Left colon (tissue), 2 donors: Measurements from ENCODE around the gene TRAK1. TPM values are rescaled to one million over a fixed set of nuclear protein-coding genes. Genes with fewer than 3 reads are reported as not detected.

ENCODE experiments used
- ATAC-seq: fragments of 200-7000 bp; cut with Tn5 transposase; one replicate; pipeline ENCODE4 v1.9.1; 2020; ENCODE audit warnings: mild to moderate bottlenecking, moderate library complexity
- DNase-seq, 2 donors: peaks; one replicate each; pipeline ENCODE4 v3.0.0-alpha.2; 2020
- intact Hi-C, 2 donors: fragments of 100-400 bp; cut with DNase I in 1 of 2; cut with micrococcal nuclease in 1 of 2; formaldehyde crosslinking; loops; one replicate each; pipeline versions ENCODE4 v1.11.2 to v1.14.0; 2022; cut with DNase I, micrococcal nuclease
- total RNA-seq, 2 donors: library from RNA; stranded (reverse); fragmentation: NEBNext Ultra II Directional; extraction: Animal tissue kit (Norgen Biotek cat#: 25700); gene quantifications; one replicate each; pipeline ENCODE4 v1.2.1, GENCODE V29; 2021
- donor health status: DM: no; HTN: no; CAD: no.
- donor health status: DM: yes; HTN: yes; CAD: no.

Gene TRAK1
- total RNA-seq, 2 donors from 2014 or later: 81.2 to 91.6 TPM

DNA sequence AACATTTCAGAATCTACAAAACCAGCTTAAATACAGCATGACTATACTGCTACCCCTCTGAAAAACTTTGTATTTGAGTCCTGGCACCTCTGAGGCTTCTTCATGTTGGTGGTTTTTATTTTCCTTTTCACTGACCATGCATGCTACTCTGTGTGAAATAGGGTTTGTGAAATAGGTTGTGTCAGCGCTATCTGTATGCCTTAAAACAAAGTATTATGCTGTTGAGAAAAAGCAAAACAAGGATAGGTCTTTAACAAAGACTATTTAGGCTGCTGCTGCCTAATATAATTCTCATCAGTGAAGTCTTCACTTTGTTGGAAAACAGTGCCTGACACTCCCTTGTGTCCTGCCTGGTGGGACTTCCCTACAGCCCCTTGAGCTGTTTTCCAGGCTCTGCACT is 28.7 kb upstream of the TRAK1 start:
- DNase-seq: no peak
- intact Hi-C loops: no loop called here

DNA sequence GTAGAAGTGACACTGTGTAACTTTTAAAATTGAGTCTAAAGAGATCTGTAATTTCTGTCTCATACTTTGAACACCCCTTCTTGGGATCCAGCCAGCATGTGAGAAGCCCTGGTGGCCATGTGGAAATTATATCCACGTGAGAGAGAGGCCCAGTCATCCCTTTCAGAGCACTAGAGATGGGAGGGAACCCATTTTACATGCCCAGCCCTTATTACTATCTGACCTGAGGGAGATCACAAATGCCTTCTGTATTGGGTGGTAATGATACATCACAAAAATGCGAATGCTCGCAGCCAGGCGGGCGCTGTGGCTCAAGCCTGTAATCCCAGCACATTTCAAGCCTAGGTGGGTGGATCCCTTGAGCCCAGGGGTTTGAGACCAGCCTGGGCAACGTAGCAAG is 27.3 kb upstream of the TRAK1 start:
- ATAC-seq: no peak
- intact Hi-C loops: no loop called here
- no peak for DNase-seq

More for the DNA sequence above, 28.7 kb upstream of the TRAK1 start:
- no peak for ATAC-seq

DNA sequence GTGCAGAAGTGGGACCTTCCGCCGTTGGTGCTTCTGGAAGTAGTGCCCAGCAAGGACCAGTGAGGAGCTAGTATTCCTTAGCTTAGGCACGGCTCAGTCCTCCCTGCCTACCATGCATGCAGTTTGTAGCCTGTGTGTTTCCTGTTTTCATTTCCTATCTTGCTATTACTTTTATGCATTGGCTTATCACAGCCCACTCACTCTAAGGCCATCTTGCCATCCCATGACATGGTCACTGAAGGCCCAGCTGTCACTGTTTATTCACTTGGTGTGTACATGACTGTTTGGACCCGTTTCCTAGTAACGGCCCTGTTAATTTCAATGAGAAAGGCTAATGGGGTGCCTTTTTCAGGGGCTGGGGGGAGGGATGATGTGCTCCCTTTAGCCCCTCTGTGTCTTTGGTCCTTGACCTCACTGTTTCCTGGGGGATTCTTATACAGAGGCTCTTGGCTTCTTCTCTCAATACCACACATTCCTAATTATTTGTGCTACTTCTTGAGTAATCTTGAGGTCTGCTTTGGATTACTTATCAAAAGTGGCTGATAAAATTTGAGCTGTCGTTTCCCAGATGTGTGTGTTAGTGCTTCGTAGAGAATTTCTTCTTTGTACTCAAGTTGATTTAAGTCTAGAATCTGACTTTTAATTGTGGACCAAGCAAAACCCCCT is 24.5 kb upstream of the TRAK1 start:
- ATAC-seq (no peak), DNase-seq (no peak)
- intact Hi-C loops: no loop called here

DNA sequence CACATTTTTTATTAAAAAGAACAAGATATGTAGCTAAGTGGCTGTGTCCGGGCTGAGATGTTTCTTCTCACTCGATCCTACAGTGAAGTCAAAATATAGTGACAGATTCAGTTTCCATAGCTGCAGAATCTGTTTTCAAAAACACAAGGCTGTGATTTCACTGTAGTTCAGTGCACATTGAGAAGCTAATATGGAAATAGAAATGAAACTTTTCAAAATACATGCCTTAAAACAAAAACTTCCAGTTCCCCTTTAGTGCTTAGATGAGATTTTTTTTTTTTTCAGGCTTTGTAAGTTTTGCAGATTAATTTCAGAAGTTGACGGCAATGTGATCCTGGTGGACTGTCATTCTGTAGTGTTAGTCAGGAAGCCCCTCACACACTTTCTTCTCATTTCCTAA is 23.8 kb upstream of the TRAK1 start:
- intact Hi-C loops: no loop called here
- no peak for DNase-seq
- ATAC-seq: no peak

DNA sequence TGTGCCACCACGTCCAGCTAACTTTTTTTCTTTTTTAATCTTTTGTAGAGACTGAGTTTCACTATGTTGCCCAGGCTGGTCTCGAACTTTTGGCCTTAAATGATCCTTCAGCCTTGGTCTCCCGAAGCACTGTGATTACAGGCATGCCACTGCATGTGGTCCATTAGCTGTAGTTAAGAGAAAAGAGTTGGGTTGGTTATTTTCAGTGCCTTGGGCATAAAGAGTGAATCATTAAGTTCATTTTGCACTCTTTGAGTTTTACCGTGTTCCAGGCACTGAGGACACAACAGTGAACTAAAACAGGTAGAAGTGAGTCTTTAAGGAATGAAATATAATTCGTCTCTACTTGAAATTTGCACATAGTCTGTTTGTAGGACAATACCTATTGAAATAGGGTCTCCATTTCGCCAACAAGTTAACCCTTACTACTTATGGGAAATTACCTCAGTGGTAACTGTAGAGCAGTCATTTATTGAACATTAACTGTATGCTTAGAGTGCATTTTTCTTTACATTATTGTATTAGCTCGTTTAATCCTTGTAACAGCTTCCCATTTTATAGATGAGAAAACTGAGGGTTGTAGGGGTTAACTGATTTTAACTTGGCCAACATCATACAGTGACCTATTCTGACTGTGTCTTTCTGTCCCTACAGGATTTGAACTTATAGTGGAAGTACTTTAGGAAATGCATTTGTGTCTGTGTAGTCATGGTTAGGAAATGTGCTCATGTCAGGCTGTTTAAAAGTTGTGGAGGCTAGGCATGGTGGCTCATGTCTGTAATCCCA is 22.7 kb upstream of the TRAK1 start:
- no peak for ATAC-seq
- DNase-seq: no peak
- intact Hi-C loops: no loop called here

DNA sequence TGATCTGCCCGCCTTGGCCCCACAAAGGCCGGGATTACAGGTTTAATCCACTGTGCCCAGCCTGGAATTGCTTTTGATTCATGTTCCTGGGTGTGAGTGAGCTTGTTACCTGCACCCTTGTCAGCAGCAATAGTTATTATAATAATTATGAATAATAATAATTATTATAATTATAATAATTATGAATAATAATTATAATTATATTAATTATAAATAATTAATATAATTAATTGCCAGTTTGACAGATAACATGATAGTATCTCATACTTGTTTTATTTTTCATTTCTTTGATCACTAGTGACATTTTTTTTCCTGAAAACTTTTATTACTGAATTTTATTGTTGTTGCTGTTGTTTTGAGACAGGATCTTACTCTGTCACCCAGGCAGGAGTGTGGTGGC is 21.1 kb upstream of the TRAK1 start:
- intact Hi-C loops: loop anchor here in 1 of 2 donors (10.0 kb wide), 1 partner anchor 55 kb away; no protein-coding TSS in a partner anchor
- DNase-seq: no peak
- no peak for ATAC-seq

DNA sequence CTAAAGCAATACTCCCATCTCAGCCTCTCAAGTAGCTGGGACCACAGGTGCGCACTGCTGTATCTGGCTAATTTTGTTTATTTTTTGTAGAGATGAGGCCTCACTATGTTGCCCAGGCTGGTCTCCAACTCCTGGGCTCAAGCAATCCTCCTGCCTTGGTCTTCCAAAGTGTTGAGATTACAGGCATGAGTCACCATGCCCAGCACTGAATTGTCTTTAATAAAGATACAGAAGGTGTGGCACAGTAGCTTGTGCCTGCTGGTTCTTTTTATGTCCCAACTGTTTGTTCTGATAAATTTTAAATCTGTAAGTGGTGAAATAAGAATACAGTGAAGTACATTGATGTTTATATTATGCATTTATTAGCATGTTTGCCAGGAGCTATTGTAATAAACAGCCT is 20.6 kb upstream of the TRAK1 start:
- peak; percentile 27 to 58 for DNase-seq
- ATAC-seq: peak; percentile 83
- intact Hi-C loops: loop anchor here in 1 of 2 donors (10.0 kb wide), 1 partner anchor 56 kb away; no protein-coding TSS in a partner anchor

DNA sequence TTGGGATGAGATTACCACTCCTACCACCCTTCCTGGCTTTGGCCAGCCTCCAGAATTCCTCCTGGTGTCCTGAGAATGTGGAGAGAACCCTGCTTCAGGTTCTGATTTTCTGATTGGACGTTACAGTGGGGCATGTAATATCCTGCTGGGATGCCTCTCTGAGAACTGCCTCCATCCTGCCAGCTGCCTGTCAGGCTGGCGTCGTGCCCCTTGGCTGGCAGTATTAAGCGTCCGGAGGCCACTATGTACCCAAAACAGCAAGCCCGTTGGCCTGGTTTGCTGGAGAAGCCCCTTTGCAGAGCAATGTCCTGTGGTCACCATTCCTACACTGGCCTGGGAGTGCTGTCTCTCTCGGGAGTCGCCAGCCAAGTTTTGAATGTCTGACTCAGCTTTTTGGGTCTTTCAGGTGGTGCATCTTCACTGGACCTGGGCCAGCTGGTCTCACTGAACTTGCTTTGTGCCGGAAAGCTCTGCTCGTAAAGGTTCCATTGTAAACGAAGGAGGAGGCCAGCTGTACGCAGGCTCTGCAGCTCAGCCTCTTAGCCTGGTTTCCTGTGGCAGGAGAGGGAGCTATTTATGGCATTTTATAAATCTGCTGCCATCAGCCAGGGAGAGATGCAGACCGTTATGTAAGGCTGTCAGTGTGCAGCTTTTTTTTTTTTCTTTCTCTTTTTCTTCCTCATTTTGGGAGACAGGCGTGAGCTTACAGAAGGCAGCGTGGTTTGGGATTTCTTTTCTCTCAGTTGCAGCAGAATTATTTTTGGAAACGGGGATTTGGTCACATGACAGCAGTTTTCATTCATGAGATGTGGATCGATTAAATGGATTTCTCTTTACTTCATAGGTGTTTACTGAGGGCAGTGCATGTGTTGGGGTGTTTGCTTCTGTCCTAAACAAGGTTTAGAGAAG is 19.0 kb upstream of the TRAK1 start:
- intact Hi-C loops: loop anchor here in 1 of 2 donors (10.0 kb wide), 1 partner anchor 57 kb away; no protein-coding TSS in a partner anchor
- peak; percentile 76 to 86 for DNase-seq
- ATAC-seq: peak; percentile 63

DNA sequence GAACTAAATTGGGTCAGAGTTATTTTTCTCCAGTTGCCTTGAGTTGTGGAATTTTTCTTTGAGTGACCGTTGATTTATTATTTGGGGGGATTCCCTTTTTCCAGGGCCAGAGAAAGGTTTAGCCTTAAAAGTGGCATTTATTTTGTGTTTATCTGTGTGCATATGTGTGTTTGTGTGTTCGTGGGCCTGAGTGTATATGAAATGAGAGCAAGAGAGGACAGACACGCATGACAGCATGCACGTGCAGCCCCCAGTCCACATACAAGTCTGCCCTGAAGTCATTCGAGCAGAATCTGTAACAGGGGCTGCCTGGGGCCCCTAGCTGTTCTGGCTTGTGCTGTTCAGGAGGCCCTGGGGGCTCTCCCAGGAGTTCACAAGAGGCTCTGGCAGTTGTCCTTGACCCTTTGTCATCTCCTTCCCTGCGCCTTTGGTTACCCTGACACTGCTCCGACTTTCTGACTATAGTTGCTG is 18.3 kb upstream of the TRAK1 start:
- no peak for ATAC-seq
- DNase-seq: no peak
- intact Hi-C loops: loop anchor here in 1 of 2 donors (10.0 kb wide), 1 partner anchor 58 kb away; no protein-coding TSS in a partner anchor

DNA sequence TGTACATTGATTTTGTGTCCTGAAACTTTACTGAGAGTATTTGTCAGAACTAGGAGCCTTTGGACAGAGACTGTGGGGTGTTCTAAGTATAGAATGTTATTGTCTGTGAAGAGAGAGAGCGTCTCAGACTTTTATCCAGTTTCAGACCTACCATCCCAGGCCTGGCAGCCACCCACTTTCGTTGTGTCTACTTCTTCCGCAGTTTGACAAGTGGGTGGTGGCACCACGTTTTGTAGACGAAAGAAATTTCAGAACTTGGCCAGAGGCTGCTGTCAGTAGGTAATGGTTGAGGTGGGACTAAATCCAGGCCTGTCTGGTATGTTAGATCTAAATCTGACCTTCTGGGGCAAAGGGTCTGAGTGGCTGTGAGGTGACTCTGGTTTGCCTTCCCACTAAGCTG is 13.4 kb upstream of the TRAK1 start:
- ATAC-seq (no peak), DNase-seq (no peak)
- intact Hi-C loops: loop anchor here in 1 of 2 donors (10.0 kb wide), 1 partner anchor 63 kb away; no protein-coding TSS in a partner anchor

DNA sequence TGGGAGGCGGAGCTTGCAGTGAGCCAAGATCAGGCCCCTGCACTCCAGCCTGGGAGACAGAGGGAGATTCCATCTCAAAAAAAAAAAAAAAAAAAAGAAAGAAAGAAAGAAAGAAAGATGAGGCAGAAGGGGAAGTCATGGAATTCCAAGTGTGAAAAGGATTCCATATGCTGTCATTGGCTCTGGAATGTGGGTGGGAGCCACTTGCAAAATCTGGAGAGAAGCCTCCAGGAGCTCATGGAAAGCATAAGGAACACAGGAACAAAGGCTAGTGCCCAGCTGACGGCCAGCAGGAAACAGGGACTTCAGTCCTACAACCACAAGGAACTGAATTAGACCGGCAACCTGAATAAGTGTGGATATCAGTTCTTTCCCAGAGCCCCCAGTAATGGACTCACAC is 12.5 kb upstream of the TRAK1 start:
- intact Hi-C loops: loop anchor here in 1 of 2 donors (10.0 kb wide), 1 partner anchor 64 kb away; no protein-coding TSS in a partner anchor
- no peak for ATAC-seq
- DNase-seq: no peak

DNA sequence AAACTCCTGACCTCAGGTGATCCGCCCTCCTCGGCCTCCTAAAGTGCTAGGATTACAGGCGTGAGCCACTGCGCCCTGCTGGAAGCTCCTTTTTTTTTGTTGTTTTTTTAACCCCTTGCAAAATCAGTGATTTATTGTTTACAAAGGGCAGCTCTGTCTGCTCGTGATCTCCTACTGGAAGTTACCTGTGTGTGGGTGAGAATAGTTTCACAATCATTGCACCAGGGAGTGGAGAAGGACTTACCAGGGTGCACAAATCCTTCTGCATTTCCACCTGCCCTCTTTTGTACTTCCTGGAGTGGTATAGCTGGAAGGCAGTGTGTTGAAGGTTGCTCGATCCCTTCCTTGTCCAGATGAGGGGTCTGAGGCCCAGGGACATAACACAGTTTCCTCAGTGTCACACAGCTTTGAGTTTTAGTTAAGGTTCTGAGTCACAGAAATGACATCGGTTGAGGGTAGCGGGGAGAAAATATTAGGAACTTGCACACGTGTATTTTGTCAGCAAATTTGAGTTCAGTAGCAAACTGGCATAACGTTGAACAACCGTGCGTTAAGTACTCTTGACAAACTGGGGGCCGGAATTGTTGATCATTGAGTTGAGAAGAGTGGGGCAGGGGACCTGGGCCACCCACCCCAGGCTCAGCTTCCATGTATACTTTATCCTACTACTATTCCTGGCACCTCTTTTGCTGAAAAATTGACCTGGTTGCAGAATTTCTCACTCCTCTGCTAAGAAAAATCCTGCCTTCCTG is 11.3 kb upstream of the TRAK1 start:
- intact Hi-C loops: loop anchor here in 1 of 2 donors (10.0 kb wide), 1 partner anchor 65 kb away; no protein-coding TSS in a partner anchor
- ATAC-seq (peak; percentile 82), DNase-seq (no peak)

DNA sequence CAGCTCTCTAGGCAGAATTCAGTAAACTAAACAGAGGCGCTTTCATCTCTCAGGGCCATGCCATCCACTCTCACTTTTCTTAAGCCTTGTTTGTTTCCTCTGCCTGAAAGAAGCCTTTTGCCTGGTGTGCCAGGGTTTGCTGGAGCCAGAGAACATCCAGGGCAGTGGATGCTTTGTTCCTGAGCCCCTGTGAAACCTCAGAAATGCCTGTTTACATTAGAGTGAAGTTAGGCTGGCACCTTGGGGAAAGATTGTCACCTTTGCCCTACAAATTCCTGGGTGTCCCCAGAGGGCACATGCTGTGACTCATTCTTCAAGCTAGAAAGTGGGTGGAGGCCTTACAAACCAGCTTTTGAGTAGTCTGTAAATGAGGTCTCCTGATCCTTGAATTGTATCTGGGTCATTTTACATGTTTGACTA is 10.7 kb upstream of the TRAK1 start:
- ATAC-seq: peak; percentile 85
- peak in 1 of 2 donors; percentile 76 for DNase-seq
- intact Hi-C loops: no loop called here

DNA sequence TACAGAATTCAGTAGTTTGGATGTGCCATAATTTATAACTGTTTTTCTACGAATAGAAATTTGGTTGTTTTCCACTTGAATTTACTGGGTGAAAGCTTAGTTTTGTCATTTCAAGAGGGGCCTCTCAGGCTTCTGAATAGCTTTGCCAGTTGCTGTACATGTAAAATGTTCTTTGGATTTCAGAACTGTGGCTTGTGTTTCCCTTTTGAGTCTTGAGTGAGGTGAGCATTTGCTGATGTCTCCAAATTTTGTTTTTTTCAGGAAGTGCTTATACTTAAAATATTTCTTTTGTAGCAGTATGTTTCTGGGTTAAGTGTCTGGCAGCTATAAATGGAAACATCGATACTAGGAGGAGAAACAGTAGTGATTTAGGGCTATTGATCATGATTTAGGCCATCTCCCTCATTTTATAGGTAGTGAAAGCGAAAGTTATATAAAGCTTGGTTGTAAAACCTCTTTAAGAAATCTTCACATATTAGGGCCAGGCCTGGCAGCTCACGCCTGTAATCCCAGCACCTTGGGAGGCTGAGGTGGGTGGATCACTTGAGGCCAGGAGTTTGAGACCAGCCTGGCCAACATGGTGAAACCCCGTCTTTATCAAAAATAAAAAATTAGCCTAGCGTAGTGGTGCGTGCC is 9.2 kb upstream of the TRAK1 start:
- DNase-seq (no peak), ATAC-seq (peak; percentile 26)
- intact Hi-C loops: no loop called here

DNA sequence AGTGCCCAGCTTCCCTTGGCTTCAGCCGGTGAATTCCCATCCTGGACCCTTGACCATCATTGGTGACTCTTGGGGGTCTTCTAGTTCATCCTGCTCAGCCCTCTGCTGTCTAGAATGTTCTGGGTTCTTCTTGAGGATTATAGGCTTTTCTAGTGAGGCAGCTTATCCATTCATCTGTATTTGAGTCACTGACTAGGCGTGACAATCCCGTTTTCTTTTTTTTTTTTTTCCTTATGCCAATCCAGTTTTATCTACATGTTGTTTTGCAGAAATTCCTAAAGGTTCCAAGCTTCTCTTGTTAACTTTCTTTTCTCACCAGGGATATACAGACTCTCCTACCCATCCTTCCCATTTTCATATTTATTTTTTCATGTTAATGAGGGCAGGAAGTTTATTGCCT is 6.6 kb upstream of the TRAK1 start:
- intact Hi-C loops: no loop called here
- DNase-seq (no peak), ATAC-seq (no peak)

DNA sequence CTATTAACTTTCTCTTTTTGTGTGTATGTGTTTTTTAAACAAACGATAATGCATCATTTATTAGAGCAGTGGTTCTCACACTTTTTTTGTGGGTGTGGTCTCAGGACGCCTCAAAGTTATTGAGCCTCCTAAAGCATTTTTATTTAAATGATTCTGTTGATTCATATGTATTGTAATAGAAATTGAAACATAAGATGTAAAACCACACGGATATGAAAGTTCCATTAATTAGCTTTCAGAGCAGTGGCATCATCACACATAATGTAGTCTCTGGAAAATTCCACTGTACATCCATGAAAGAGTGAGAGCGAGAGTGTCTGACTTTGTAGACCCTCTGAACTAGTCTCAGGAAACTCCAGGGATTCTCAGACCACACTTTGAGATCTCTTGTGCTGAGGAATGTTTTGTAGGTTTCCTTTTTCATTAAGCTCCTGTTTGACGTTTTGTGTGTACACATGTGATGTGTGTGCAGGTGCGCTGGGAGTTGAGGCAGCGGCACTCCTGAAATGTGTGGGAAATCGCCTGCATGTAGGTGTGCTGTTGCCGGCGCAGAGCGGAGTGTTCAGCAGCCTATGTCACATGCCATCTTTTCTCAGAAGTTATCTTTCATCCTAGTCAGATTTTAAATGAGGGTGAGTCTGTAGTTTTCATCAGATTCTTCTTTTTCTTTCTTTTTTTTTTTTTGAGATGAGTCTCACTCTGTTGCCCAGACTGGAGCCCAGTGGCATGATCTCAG is 5.3 kb upstream of the TRAK1 start:
- DNase-seq: no peak
- ATAC-seq: no peak
- intact Hi-C loops: no loop called here
